SK-N-SH treated with all-trans-retinoic acid at 6 μM for 48 hours (cell line): ENCODE results near the gene COX4I1.

Experiments
- ATAC-seq: fragments of 200-7000 bp; cut with Tn5 transposase; 3 replicates; pipeline ENCODE4 v1.9.1; 2020; ENCODE audit warnings: mild to moderate bottlenecking, moderate library complexity
- ARNTL ChIP-seq: fragments of 450-650 bp; formaldehyde crosslinking; IDR thresholded peaks from 2 replicates; pipeline ENCODE4 v1.5.0; 2020; ENCODE audit warnings: low read depth, mild to moderate bottlenecking, moderate library complexity, borderline replicate concordance
- BACH2 ChIP-seq: fragments of 250-450 bp; sonication (Bioruptor Pico); IDR thresholded peaks from 2 replicates; pipeline ENCODE4 v1.9.0; 2021; ENCODE audit warnings: mild to moderate bottlenecking, borderline replicate concordance
- CSDC2 ChIP-seq: fragments of 250-450 bp; sonication (Bioruptor Pico); IDR thresholded peaks from 2 replicates; pipeline ENCODE4 v1.5.0; 2020; ENCODE audit warnings: mild to moderate bottlenecking, moderate library complexity
- ESRRG ChIP-seq: fragments of 250-450 bp; sonication (Bioruptor Pico); IDR thresholded peaks from 2 replicates; pipeline ENCODE4 v1.6.1; 2021; ENCODE audit warnings: mild to moderate bottlenecking
- GLIS3 ChIP-seq: fragments of 250-450 bp; sonication (Bioruptor Pico); IDR thresholded peaks from 2 replicates; pipeline ENCODE4 v1.5.0; 2020; ENCODE audit warnings: mild to moderate bottlenecking, moderate library complexity
- ISL1 ChIP-seq: fragments of 250-450 bp; sonication (Bioruptor Pico); IDR thresholded peaks from 2 replicates; pipeline ENCODE4 v2.1.2; 2022; ENCODE audit warnings: mild to moderate bottlenecking, moderate library complexity
- PATZ1 ChIP-seq: fragments of 250-450 bp; sonication (Bioruptor Pico); IDR thresholded peaks from 2 replicates; pipeline ENCODE4 v1.8.0; 2020; ENCODE audit warnings: mild to moderate bottlenecking, moderate library complexity, borderline replicate concordance
- RARB ChIP-seq: fragments of 250-450 bp; sonication (Bioruptor Pico); IDR thresholded peaks from 2 replicates; pipeline ENCODE4 v1.8.0; 2021; ENCODE audit warnings: mild to moderate bottlenecking, moderate library complexity
- SNAI2 ChIP-seq: fragments of 250-450 bp; sonication (Bioruptor Pico); IDR thresholded peaks from 2 replicates; pipeline ENCODE4 v1.5.0; 2020; ENCODE audit warnings: mild to moderate bottlenecking, moderate library complexity
- TCF4 ChIP-seq: fragments of 250-450 bp; sonication (Bioruptor Pico); IDR thresholded peaks from 2 replicates; pipeline ENCODE4 v1.8.0; 2021; ENCODE audit warnings: mild to moderate bottlenecking, moderate library complexity, borderline replicate concordance
- TOX ChIP-seq: fragments of 250-450 bp; sonication (Bioruptor Pico); IDR thresholded peaks from 2 replicates; pipeline ENCODE4 v1.8.0; 2021; ENCODE audit warnings: mild to moderate bottlenecking, moderate library complexity, borderline replicate concordance
- ZC3H10 ChIP-seq: fragments of 250-450 bp; sonication (Bioruptor Pico); IDR thresholded peaks from 2 replicates; pipeline ENCODE4 v1.5.1; 2021; ENCODE audit warnings: mild to moderate bottlenecking, moderate library complexity
- ZFP3 ChIP-seq: fragments of 250-450 bp; sonication (Bioruptor Pico); IDR thresholded peaks from 2 replicates; pipeline ENCODE4 v1.5.0; 2020; ENCODE audit warnings: mild to moderate bottlenecking, moderate library complexity
- ZFP30 ChIP-seq: fragments of 450-650 bp; formaldehyde crosslinking; IDR thresholded peaks from 2 replicates; pipeline ENCODE4 v1.5.0; 2022; ENCODE audit warnings: mild to moderate bottlenecking, moderate library complexity
- ZNF565 ChIP-seq: fragments of 450-650 bp; formaldehyde crosslinking; conservative IDR thresholded peaks from 2 replicates; pipeline ENCODE4 v1.5.0; 2020; ENCODE audit warnings: low read depth, mild to moderate bottlenecking, moderate library complexity
- ZNF70 ChIP-seq: fragments of 450-650 bp; formaldehyde crosslinking; IDR thresholded peaks from 2 replicates; pipeline ENCODE4 v1.5.0; 2020; ENCODE audit warnings: mild to moderate bottlenecking, moderate library complexity
- ZNF8 ChIP-seq: fragments of 450-650 bp; formaldehyde crosslinking; IDR thresholded peaks from 2 replicates; pipeline ENCODE4 v1.5.0; 2020; ENCODE audit warnings: mild to moderate bottlenecking, moderate library complexity
- TF ChIP-seq, protein P1 (sequence below): fragments of 250-450 bp; sonication (Bioruptor Pico); IDR thresholded peaks from 2 replicates; pipeline ENCODE4 v1.8.0; 2021; ENCODE audit warnings: low read depth, mild to moderate bottlenecking, moderate library complexity, borderline replicate concordance
- TF ChIP-seq, protein P2 (sequence below): fragments of 250-450 bp; sonication (Bioruptor Pico); IDR thresholded peaks from 2 replicates; pipeline ENCODE4 v1.5.1; 2020; ENCODE audit warnings: low read depth, mild to moderate bottlenecking, moderate library complexity
- TF ChIP-seq, protein P3 (sequence below): fragments of 250-450 bp; sonication (Bioruptor Pico); IDR thresholded peaks from 2 replicates; pipeline ENCODE4 v1.5.0; 2020; ENCODE audit warnings: mild to moderate bottlenecking, moderate library complexity

COX4I1 gene

GRCh38 chr16:85757341-85757822 lies 42.1 kb upstream of the COX4I1 start:
- TF ChIP-seq, protein P1, sequence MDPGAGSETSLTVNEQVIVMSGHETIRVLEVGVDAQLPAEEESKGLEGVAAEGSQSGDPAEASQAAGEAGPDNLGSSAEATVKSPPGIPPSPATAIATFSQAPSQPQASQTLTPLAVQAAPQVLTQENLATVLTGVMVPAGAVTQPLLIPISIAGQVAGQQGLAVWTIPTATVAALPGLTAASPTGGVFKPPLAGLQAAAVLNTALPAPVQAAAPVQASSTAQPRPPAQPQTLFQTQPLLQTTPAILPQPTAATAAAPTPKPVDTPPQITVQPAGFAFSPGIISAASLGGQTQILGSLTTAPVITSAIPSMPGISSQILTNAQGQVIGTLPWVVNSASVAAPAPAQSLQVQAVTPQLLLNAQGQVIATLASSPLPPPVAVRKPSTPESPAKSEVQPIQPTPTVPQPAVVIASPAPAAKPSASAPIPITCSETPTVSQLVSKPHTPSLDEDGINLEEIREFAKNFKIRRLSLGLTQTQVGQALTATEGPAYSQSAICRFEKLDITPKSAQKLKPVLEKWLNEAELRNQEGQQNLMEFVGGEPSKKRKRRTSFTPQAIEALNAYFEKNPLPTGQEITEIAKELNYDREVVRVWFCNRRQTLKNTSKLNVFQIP (CRISPR knock-in tag) = no peak
- TF ChIP-seq ZNF565 (CRISPR knock-in tag) (no peak), ESRRG (CRISPR knock-in tag) (no peak), SNAI2 (CRISPR knock-in tag) (no peak), TCF4 (CRISPR knock-in tag) (no peak), ZNF70 (CRISPR knock-in tag) (no peak)
- TF ChIP-seq, protein P2, sequence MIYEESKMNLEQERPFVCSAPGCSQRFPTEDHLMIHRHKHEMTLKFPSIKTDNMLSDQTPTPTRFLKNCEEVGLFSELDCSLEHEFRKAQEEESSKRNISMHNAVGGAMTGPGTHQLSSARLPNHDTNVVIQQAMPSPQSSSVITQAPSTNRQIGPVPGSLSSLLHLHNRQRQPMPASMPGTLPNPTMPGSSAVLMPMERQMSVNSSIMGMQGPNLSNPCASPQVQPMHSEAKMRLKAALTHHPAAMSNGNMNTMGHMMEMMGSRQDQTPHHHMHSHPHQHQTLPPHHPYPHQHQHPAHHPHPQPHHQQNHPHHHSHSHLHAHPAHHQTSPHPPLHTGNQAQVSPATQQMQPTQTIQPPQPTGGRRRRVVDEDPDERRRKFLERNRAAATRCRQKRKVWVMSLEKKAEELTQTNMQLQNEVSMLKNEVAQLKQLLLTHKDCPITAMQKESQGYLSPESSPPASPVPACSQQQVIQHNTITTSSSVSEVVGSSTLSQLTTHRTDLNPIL (CRISPR knock-in tag) = no peak
- ATAC-seq = peak; percentile 27

DNA sequence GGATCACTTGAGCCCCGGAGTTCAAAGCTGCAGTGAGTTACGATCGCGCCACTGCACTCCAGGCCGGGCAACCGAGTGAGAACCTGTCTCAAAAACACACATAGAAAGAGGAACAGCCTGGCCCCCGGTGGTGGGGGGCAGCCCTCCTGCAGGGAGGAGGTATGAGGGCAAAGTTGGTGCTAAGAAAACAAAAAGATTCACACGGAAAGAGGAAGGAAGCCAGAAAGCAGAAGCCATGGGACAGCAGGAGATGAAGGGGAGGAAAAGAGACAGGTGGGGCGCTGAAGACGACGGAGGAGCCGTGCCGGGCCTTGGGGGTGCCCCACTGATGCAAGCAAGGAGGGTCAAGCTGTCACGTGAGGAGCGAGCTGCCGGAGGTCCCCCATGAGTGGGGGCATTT lies 40.4 kb upstream of the COX4I1 start:
- no peak for TF ChIP-seq PATZ1 (CRISPR knock-in tag)
- TF ChIP-seq ISL1 (CRISPR knock-in tag) = no peak
- TF ChIP-seq, protein P1 (CRISPR knock-in tag) = no peak
- no peak for TF ChIP-seq ZFP3 (CRISPR knock-in tag)
- no peak for TF ChIP-seq TOX (CRISPR knock-in tag)
- no peak for TF ChIP-seq CSDC2 (CRISPR knock-in tag)
- TF ChIP-seq ZFP30 (CRISPR knock-in tag) = no peak
- TF ChIP-seq, protein P3, sequence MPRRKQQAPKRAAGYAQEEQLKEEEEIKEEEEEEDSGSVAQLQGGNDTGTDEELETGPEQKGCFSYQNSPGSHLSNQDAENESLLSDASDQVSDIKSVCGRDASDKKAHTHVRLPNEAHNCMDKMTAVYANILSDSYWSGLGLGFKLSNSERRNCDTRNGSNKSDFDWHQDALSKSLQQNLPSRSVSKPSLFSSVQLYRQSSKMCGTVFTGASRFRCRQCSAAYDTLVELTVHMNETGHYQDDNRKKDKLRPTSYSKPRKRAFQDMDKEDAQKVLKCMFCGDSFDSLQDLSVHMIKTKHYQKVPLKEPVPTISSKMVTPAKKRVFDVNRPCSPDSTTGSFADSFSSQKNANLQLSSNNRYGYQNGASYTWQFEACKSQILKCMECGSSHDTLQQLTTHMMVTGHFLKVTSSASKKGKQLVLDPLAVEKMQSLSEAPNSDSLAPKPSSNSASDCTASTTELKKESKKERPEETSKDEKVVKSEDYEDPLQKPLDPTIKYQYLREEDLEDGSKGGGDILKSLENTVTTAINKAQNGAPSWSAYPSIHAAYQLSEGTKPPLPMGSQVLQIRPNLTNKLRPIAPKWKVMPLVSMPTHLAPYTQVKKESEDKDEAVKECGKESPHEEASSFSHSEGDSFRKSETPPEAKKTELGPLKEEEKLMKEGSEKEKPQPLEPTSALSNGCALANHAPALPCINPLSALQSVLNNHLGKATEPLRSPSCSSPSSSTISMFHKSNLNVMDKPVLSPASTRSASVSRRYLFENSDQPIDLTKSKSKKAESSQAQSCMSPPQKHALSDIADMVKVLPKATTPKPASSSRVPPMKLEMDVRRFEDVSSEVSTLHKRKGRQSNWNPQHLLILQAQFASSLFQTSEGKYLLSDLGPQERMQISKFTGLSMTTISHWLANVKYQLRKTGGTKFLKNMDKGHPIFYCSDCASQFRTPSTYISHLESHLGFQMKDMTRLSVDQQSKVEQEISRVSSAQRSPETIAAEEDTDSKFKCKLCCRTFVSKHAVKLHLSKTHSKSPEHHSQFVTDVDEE (CRISPR knock-in tag) = no peak
- no peak for TF ChIP-seq GLIS3 (CRISPR knock-in tag)
- TF ChIP-seq RARB (CRISPR knock-in tag) = no peak
- no peak for TF ChIP-seq ARNTL (CRISPR knock-in tag)
- no peak for TF ChIP-seq ZNF565 (CRISPR knock-in tag)
- no peak for TF ChIP-seq ZNF8 (CRISPR knock-in tag)
- no peak for TF ChIP-seq BACH2
- TF ChIP-seq ZC3H10 (CRISPR knock-in tag) = no peak
- ATAC-seq = no peak

DNA sequence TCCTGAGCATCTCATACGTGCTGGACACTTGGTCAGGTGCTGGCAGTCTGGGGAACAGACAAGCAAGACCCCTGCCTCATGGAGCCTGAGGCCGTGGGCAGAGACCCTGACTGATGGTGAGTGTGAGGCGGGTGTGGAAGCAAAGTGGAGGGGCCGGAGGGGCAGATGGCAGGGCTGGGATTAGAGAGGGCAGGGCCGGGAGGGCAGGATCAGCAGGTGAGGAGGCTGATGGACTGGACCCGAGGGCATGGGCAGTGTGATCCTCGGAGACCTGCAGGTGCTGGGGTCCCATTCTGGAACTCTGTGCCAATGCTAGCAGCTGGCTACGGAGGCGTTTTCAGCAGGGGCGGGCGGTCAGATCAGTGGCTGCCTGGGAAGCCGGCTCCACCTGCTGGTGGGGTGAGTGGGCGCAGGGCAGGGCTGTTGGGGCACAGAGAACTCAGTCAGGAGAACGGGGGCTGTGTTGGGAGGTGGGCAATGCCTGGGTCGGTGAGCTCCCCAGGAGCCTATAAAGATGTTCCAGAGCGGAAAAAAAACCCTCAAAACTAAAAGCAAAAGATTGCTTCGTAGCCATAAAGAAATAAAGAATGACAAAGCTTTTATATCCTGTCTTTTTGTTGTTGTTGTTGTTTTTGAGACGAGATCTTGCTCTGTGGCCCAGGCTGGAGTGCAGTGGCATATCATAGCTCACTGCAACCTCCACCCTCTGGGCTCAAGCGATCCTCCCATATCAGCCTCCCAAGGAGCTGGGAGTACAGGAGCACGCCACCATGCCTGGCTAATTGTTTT lies 39.7 kb upstream of the COX4I1 start:
- TF ChIP-seq CSDC2 (CRISPR knock-in tag) (no peak), ISL1 (CRISPR knock-in tag) (no peak), BACH2 (no peak), TCF4 (CRISPR knock-in tag) (no peak)
- TF ChIP-seq, protein P3 (CRISPR knock-in tag) = no peak
- TF ChIP-seq, protein P1 (CRISPR knock-in tag) = no peak
- peak; percentile 62 for ATAC-seq
